Head of caudate nucleus (tissue), 42 donors: ENCODE results near the gene NPEPL1.

Experiments
- DNase-seq, 42 donors: peaks; one replicate each; pipeline versions ENCODE4 v3.0.0 to v3.0.0-alpha.2; 2020 to 2021; ENCODE audit warnings: mixed read lengths in 7 of 42
- intact Hi-C: fragments of 100-400 bp; cut with DNase I; formaldehyde crosslinking; loops from one replicate; pipeline ENCODE4 v1.15.0; 2022

NPEPL1 gene

DNA sequence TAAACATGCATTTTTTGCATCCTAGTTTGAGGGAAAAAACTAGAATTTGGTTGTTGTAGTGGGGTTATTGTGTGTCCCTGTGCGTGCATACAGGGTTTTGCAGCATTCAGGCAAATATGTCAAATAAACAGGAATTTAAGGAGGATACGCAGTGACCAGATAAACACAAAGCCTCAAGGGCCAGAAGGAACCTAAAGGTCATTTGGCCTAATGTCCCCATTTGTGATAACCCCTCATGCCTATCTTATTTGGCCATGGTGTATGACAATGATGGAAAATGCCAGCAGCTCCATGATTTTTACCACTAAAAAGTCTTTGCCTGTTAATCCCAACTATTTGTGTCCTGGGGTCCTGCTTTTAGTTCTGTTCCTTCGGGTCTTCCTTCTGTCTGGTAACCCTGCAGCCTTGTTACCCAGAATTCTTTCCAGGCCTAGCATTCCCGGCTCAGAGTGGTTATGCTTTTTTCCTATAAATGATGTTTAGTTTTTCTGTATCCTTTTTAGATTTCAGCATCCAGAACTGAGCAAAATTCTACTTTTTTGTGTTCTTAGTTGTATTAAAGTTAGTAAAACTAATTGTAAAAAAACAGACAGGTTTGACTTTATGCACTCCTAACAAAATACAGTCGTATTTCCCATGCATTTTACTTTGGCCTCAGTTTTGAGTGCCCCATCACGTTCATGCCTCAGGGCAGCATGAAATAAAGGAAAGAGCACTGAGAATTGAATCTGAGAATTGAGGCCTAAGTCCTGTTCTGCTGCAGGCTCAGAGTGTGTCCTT is 37.1 kb upstream of the NPEPL1 start:
- intact Hi-C loops, result no loop called here
- DNase-seq, result peak in 1 of 42 donors; percentile 18

DNA sequence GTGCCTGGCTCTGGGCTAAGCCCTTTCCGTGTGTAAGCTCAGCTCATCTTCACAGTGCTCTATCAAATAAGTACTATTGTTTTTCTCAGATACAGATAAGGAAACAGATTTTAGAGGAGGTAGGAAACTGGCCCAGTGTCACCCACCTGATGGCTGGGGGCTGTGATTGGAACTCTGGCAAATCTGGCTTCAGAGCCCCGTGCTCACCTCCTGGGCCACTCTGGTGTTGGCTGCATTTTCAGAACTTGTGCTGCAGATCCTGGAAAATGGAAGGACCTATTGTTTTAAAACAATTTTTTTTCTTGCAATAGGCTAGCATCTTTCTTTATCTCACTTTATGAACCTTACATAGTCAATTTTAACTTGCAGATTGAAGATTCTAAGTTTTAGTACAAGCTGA is 35.8 kb upstream of the NPEPL1 start:
- DNase-seq, result peak in 1 of 42 donors; percentile 36
- intact Hi-C loops, result no loop called here

DNA sequence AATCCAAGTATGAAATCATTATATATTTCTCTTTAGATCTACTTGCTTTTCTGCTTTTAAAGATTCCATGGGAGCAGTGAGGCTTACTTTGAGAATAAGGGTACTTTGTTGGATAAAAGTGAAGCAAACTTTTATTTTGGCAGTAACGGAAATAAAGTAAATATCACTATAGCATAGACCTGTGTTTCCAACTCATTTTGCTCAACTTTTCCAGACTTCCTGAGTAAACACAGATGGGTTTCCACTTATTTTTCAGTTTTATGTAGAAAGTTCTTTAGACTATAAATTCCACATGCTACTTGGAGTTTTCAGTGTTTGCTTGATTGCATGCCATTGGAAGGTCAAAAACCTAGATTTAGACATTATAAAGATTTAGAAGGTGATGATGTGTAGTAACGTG is 35.3 kb upstream of the NPEPL1 start:
- no peak for DNase-seq
- intact Hi-C loops, result no loop called here

DNA sequence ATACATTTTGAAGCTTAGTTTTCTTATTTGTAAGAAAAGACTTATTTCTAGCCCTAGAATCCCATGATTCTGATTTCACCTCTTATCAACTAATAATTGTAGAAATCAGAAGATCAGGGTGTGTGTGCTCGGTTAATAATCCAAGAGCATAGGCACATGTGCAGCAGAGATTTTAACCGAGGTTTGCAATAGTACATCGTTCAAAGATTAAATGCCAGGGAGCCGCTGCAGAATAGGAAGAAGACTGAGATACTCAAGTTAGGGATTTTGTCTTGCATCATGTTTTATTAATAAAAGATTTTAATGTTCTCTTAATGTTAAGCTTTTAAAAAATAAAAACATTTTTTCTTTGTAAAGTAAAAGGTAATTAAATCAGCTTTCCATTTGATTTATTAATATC is 34.6 kb upstream of the NPEPL1 start:
- DNase-seq, result peak in 1 of 42 donors; percentile 40

DNA sequence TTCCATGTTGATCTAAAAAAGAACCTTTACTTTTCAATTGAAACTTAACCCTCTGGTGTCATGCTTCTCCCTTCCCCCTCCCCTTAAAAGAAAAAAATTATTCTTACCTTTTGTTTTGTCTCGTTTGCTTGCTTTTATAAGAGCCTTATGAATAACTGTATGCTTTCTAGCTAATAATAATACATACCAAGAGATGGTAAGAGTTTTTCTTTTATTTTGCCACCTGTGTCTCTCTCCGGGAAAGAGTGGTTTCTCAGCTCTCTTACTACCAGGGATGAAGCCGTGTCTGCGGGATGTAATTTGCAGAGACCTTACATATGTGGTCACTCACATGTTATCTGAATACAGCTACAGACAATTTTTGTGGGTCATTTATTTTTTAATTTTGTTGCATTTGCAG is 33.8 kb upstream of the NPEPL1 start:
- intact Hi-C loops, result no loop called here
- DNase-seq, result peak in 1 of 42 donors; percentile 16

More for the DNA sequence above, 34.6 kb upstream of the NPEPL1 start:
- intact Hi-C loops, result no loop called here

DNA sequence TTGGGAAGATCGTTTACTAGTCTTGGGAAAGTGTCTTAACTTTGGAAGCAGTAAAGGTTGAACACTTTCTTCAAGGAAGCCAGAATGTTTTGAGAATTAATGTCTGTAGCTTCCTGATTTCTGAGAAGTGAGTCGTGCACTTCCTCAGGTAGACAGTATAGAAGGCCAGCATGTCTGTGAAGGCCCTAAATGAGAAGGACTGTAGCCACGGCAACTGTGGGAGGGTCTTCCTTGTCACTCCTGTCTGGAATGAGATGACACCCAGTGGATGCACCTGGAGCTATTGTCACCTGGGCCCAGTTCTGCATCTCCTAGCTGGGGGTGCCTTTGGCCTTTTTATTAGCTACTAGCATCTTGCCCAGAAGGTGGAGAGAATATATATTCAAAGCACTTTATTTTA is 32.8 kb upstream of the NPEPL1 start:
- intact Hi-C loops, result no loop called here
- no peak for DNase-seq

DNA sequence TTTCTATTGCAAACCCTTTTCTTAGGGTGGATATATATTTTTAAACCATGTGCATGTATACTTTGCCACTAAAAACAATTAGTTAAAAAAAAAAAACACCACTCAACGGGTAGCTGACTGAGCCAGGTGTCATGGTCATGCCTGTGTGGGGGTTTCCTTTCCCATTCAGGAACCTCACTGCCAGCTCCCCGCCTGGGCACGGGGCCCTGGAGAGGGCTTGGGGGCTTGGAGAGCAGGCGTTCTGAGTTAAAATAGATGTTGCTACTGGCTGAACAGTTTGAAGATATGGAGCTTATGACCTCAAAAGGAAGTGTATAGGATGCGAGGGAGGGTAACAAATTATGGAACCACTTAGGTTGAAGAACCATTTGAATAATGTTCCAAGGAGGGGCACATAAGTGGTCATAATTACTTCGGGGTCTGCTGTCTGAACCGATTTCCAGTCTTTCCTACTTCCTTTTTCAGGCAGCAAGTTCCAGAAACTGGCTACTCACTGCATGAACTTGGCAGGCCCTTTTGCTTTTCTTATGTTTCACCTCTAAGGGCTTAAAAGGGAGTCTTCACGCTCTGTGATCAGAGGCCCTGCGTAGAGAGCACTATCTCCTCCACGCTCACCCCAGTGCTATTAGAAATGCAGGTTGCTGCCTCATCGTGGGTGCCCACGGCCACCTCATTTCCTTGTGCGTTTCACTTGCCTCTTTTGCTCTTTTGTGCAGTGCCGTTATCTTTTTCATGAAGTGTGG is 31.6 kb upstream of the NPEPL1 start:
- intact Hi-C loops, result no loop called here
- peak in 1 of 42 donors; percentile 5 for DNase-seq

DNA sequence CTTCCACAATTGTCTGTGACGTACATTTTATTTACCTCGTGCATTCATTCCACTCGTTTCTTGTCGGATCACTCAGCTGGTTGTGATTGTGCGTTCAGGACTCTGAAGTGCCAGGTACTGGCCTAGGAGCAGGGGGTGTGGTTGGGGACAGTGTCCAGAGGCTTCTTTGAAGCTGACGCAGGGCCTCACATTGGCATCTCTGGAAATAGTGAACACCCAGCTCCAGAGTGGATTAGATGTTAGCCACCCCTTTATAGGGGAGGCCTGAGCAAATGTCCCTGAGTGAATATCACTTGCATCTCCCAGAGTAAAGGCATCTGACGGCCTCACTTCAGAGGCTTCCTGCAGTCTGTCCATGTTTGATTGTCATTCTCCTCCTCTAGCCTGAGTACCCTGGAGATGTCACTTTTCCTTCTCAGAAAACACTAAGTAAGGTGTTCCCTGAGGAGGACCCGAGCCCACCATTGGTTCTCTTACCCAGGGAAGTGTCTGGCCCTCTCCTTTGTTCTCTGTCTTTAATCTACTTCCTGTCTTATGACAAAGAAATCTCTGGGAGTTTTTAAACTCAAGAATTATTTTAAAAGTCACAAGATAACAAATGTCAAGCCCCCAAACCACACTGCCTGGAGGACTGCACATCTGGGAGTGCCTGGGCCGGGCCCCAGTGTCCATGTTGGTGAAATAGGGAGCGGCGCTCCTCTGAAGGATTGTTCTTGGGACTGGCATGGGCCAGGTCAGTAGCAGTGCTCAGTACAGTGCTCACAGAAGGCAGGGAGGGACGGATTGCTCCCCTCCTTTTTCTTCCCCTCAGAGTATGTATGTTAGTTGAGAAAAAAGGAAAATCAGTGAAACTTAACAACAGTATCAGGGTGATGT is 30.8 kb upstream of the NPEPL1 start:
- DNase-seq, result no peak
- intact Hi-C loops, result no loop called here

DNA sequence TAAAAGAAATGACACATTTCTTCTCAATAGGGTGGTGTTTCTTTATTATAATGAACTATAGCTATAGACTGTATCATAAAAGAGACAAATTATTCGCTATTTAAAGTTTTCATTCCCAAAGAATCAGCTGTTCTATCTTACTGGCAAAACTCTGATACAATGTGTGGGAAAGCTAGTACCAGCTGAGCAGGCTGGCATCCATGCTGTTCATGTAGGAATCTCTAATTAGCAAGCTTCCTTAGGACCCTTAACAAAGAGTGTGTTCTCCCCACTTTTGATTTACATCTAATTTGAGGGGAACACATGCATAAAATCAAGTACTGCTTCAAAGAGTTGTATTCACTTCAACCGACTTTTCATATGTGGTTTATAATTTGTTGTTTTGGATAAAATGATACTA is 28.3 kb upstream of the NPEPL1 start:
- intact Hi-C loops, result no loop called here

DNA sequence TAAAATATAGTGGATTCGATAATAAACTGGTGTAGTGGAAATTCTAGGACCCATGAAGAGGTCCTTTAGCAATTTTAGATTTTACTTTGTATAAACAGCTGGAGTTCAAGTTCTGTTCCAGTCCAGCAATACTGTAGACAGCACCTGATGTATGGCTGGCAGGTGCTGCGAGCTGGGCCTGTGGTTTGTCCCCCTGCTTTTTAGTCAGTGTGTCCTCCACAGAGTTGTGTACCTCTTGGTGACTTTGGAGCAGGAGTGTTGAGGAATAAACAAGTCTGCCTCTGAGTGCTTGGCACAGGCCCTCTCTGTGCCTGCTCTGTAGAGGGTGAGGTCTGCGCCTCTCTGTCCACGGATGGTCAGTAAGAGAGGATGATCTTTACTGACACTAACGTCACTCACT is 27.7 kb upstream of the NPEPL1 start:
- intact Hi-C loops, result no loop called here
- no peak for DNase-seq

More for the DNA sequence above, 28.3 kb upstream of the NPEPL1 start:
- no peak for DNase-seq

DNA sequence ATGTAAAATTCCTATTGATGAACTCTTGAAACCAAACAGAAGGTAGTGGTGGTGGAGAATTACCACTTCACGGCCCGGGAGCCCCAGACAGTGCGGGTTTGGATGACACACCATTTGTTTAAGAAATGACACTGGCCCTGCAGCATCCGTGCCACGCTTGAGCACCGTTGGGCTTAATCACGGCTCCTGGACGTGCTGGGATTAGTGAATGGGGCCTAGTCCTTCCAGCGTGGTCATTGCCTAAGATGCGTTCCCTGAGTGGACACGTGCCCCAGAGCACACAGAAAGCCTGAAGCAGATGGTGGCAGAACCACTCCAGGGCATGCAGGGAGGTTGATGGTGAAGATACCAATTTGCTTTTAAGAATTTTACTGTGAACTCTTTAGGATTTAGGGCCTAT is 27.0 kb upstream of the NPEPL1 start:
- intact Hi-C loops, result no loop called here
- DNase-seq, result peak in 8 of 42 donors; percentile 6 to 63 (median 30)

DNA sequence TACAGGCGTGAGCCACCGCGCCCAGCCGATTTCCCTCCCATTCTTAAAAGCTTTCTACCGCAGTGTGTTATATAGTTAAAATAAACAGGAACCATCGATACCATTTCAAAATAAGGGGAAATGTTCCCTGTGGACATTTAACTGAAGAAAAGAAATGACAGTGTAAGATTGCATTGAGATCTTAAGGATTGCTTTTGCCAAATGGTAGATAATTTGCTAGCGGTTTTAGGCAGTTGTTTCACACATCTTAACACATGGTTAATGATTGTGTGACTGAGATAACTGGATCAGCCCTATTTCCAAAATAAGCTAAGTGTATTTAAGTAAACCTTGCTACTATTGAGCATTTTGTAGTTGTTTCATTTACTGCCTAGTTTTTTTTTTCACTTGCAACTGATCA is 25.9 kb upstream of the NPEPL1 start:
- intact Hi-C loops, result no loop called here
- no peak for DNase-seq

DNA sequence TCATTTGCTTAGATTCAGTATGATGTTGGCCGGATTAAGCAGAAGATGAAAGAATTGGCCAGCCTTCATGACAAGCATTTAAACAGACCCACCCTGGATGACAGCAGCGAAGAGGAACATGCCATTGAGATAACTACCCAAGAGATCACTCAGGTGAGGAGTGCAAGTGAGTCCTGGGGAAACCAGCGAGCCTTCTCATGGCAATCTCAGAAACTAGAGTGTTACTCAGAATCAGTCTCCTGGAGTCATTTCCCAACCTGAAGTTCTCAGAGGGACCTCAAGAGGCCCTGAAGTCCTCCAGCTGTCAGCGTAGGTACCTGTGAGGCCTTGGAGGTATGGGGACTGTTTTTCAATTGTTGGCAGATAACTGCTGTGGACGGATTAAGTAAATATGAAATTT is 24.6 kb upstream of the NPEPL1 start:
- intact Hi-C loops, result no loop called here

DNA sequence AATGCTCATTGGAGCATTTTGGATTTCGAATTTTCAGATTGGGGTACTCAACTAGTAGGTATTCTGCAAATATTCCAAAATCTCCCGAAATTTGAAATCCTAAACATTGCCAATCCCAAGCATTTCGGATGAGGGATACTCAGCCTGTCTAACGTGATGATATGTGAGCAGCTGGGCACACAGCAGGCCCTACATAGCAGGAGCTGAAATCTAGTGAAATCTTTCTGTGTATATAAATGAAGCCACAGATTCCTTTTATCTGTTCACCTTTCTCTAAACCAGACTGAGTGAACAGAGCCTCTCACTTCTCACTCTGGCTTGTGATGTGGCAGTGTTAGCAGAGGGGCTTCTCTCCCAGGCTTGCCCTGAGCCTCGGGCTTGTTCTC is 23.7 kb upstream of the NPEPL1 start:
- intact Hi-C loops, result no loop called here
- DNase-seq, result no peak

More for the DNA sequence above, 24.6 kb upstream of the NPEPL1 start:
- DNase-seq, result no peak

DNA sequence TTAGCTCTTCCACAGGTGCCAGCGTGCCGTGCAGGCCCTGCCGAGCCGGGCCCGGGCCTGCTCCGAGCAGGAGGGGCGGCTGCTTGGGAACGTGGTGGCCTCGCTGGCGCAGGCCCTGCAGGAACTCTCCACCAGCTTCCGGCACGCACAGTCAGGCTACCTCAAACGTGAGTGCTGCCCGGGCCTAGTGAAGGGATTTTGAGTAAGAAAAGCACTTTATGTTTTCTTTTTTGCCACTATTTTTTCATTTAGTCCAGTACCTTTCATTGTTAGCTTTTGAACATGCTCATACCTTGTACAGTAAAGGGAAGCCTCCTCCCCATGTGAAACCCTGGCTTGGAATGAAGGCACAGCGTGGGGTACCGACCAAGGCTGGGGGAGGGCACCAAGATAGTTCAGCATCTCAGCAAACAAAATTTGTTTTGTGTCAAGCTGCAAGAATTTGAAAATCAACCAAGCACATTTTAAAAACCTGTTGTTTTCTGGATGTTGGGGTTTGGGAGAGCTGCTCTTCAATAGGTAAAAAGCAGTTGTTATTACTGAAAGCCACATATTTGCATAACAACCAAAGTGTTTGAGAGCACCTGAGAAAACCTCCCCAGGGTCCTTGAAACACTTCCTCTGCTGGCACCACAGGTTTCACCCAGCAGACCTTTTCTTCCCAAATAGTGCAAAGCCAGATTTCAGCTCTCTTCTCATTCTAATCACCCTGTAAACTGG is 23.2 kb upstream of the NPEPL1 start:
- no peak for DNase-seq
- intact Hi-C loops, result no loop called here

DNA sequence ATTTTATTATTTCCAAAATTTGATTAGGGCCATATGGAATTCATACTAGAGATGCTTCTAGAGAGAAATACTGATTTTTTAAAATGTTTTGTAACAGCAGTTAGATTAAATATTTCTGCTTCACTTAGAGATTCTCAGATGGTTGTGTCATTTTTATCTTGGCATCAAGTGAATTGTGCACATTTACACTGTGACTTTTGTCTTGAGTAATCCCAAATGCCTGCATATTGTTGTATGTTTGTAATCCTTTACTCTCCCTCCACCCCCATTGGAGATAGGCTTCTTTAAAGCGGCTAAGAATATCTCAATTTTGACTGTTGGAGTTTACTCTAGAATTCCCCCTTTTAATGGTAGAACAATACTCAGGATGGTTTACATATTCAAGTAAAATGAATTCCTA is 22.5 kb upstream of the NPEPL1 start:
- DNase-seq, result no peak
- intact Hi-C loops, result no loop called here

DNA sequence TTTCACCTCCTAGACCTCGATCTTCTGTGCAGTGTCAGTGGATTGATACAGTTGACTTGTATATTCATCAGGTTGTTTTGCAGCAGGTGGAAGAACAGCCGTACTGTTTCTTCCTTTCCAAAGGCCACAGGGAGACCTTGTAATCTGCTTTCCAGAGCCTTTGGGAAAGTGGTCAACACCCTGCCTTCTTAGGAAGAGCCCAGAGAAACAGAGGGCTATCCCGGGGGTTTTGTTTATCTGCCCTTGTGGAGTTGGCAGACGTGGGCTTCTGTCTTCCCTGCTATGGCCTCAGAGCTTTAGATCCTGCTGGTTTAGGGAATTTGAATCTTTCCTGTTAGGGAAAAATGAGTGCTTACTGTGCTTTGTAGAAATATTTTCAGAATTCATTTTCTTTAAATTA is 21.9 kb upstream of the NPEPL1 start:
- DNase-seq, result no peak

DNA sequence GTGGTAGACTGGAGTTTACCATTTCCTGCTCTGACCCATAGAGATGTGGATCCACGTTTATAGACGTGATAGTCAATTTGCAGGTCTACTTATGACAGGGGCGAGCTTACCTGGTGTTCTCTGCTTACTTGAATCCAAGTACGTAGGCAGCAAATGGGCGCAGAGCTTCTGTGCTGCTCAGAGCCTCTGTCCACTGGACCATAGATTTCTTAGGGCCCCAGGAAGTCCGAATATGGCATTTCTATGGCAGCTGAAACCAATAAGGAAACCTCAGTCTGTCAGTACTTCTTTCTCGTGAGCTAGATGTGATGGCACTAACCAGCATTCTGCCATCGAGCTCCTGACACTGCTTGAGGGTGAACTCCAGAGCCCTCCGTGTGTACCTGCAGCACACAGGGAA is 19.5 kb upstream of the NPEPL1 start:
- intact Hi-C loops, result no loop called here
- DNase-seq, result no peak

More for the DNA sequence above, 21.9 kb upstream of the NPEPL1 start:
- intact Hi-C loops, result no loop called here

DNA sequence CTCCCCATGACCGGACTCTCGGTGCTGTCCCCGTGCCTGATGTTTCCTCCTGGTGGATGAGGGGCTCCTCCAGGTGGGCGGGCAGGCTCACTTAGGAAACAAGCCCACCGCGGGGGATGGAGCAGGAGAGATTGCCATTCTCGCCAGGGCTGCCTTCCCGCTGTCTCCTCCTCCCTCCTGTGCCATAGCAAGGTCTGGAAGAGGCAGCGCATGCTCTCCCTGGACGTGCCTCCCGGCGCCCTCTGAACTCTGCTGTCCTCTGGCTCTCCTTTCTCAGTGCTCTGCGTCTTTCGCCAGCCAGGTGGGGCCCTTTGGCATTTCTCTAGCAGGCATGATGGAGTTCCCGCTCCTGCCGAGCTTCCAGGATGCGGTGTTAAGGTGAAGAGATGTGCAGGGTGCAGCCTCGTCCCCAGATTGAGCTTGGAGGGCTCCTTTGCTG is 17.4 kb upstream of the NPEPL1 start:
- peak in 1 of 42 donors; percentile 14 for DNase-seq

More for the DNA sequence above, 17.4 kb upstream of the NPEPL1 start:
- intact Hi-C loops, result no loop called here
